Measurements from ENCODE around the gene BLVRA.
"Not testable (repeated sequence)": the region's sequence is repeated elsewhere in the genome, so short reads cannot be mapped to it uniquely, and the experiment has no call there.

BLVRA gene

GRCh38 chr7:43810195-43810941 is 51.9 kb downstream of the BLVRA start:
- peak in 1 of 4 experiments; percentile 1 for DNase-seq

- no peak for DNase-seq
Measured at GRCh38 chr7:43815373-43815772, 56.9 kb downstream of the BLVRA start.

- not testable (repeated sequence) for DNase-seq
Measured at GRCh38 chr7:43816046-43816797, 57.7 kb downstream of the BLVRA start.

- not testable (repeated sequence) for DNase-seq
Measured at GRCh38 chr7:43823425-43823824, 64.9 kb downstream of the BLVRA start.

GRCh38 chr7:43823941-43824340 is 65.5 kb downstream of the BLVRA start:
- no peak for DNase-seq

- DNase-seq = not testable (repeated sequence)
Measured at GRCh38 chr7:43824513-43824912, 66.0 kb downstream of the BLVRA start.

- DNase-seq = no peak
Measured at GRCh38 chr7:43824963-43825362, 66.5 kb downstream of the BLVRA start.

- DNase-seq = no peak
Measured at GRCh38 chr7:43825391-43825808, 66.9 kb downstream of the BLVRA start.

- DNase-seq = not testable (repeated sequence)
Measured at GRCh38 chr7:43830917-43831316, 72.4 kb downstream of the BLVRA start.

GRCh38 chr7:43834463-43835251 is 76.2 kb downstream of the BLVRA start:
- no peak for DNase-seq

GRCh38 chr7:43838201-43838658 is 79.8 kb downstream of the BLVRA start:
- no peak for DNase-seq

- DNase-seq = no peak
Measured at GRCh38 chr7:43843296-43843695, 84.8 kb downstream of the BLVRA start.

GRCh38 chr7:43844257-43844656 is 85.8 kb downstream of the BLVRA start:
- DNase-seq = no peak

- no peak for DNase-seq
Measured at GRCh38 chr7:43844662-43845061, 86.2 kb downstream of the BLVRA start.

GRCh38 chr7:43847496-43847895 is 89.0 kb downstream of the BLVRA start:
- no peak for DNase-seq

GRCh38 chr7:43849047-43849446 is 90.6 kb downstream of the BLVRA start:
- DNase-seq = no peak

- DNase-seq = no peak
Measured at GRCh38 chr7:43850348-43851116, 92.1 kb downstream of the BLVRA start.

- no peak for DNase-seq
Measured at GRCh38 chr7:43851805-43852204, 93.3 kb downstream of the BLVRA start.

- no peak for DNase-seq
Measured at GRCh38 chr7:43855176-43855575, 96.7 kb downstream of the BLVRA start.

GRCh38 chr7:43856316-43856715 is 97.8 kb downstream of the BLVRA start:
- DNase-seq = no peak
